Natural killer cell (primary cell): ENCODE data around the gene PLXNB1. TPM values are rescaled to one million over a fixed set of nuclear protein-coding genes. Genes with fewer than 3 reads are reported as not detected.

ENCODE experiments used
- ATAC-seq, 3 donors: fragments of 150-1000 bp in 2 of 3; fragments of 200-7000 bp in 1 of 3; cut with Tn5 transposase; 1 replicate in 1 of 3; 2 replicates in 2 of 3; pipeline ENCODE4 v1.10.0; 2021; ENCODE audit warnings: mild to moderate bottlenecking in 2 of 3, moderate library complexity in 2 of 3
- DNase-seq, 2 donors: peaks; one replicate each; pipeline versions ENCODE4 v3.0.0 to v3.0.0-alpha.2; 2013 to 2021; ENCODE audit warnings: mixed read lengths in 1 of 2
- H3K27ac ChIP-seq: one replicate; pipeline ENCODE4 v1.5.1; 2013; ENCODE audit warnings: mild to moderate bottlenecking, low read length
- H3K27me3 ChIP-seq: one replicate; pipeline ENCODE4 v1.6.1; 2013; ENCODE audit warnings: low read length; ENCODE audit not compliant: control insufficient read depth, insufficient read depth
- H3K36me3 ChIP-seq: one replicate; pipeline ENCODE4 v1.6.1; 2013; ENCODE audit warnings: low read length; ENCODE audit not compliant: control insufficient read depth, insufficient read depth
- H3K4me1 ChIP-seq: one replicate; pipeline ENCODE4 v1.6.1; 2013; ENCODE audit warnings: low read length; ENCODE audit not compliant: control insufficient read depth, insufficient read depth
- H3K4me3 ChIP-seq: one replicate; pipeline ENCODE4 v1.5.1; 2013; ENCODE audit warnings: low read length
- H3K9me3 ChIP-seq: one replicate; pipeline ENCODE4 v1.6.1; 2013; ENCODE audit warnings: low read length; ENCODE audit not compliant: control insufficient read depth, insufficient read depth
- H3K27ac Mint-ChIP-seq, 2 donors: one replicate each; pipeline ENCODE4 v1.8.0; 2022; ENCODE audit warnings: mild to moderate bottlenecking in 2 of 2, mixed read lengths in 2 of 2, moderate library complexity in 1 of 2
- H3K27me3 Mint-ChIP-seq, 2 donors: one replicate each; pipeline ENCODE4 v1.8.0; 2022; ENCODE audit warnings: low read depth in 2 of 2, mixed read lengths in 2 of 2
- H3K36me3 Mint-ChIP-seq: one replicate; pipeline ENCODE4 v1.8.0; 2022; ENCODE audit warnings: mixed read lengths
- H3K4me1 Mint-ChIP-seq, 2 donors: one replicate each; pipeline ENCODE4 v1.8.0; 2022; ENCODE audit warnings: mixed read lengths in 2 of 2
- H3K4me3 Mint-ChIP-seq: one replicate; pipeline ENCODE4 v1.8.0; 2022; ENCODE audit warnings: mild to moderate bottlenecking, moderate library complexity, mixed read lengths
- H3K9me3 Mint-ChIP-seq, 2 donors: one replicate each; pipeline ENCODE4 v1.8.0; 2022; ENCODE audit warnings: mixed read lengths in 2 of 2
- WGBS: methylation state at CpG from one replicate; pipeline ENCODE4 v1.1.7; 2013; ENCODE audit warnings: missing lambda C conversion rate; ENCODE audit not compliant: insufficient coverage; 5-methylcytosine and 5-hydroxymethylcytosine counted together
- intact Hi-C: fragments of 100-400 bp; cut with micrococcal nuclease; formaldehyde crosslinking; loops from one replicate; pipeline ENCODE4 v1.14.2; 2022
- total RNA-seq, 4 donors: library from RNA; stranded (reverse); fragments of 120-200 nt in 1 of 4; gene quantifications; one replicate each; pipeline versions ENCODE4 v1.2.3 to v1.2.4, GENCODE V29; 2013 to 2022
- TF ChIP-seq, protein P1 (sequence below): fragments of 200-600 bp; IDR thresholded peaks from one replicate; pipeline ENCODE4 v1.8.0; 2022; ENCODE audit warnings: antibody characterized with exemption

PLXNB1 gene
- total RNA-seq, 3 donors from 2014 or later (not counting 1 experiment from before 2014, with no cell fraction given): 4.3 to 5.0 (median 4.4) TPM

GRCh38 chr3:48423241-48423882 is 6.5 kb downstream of the PLXNB1 start:
- H3K4me1 Mint-ChIP-seq: peaks cover 0 to 15% of the 10 kb centered on the region in 2 donors
- no peaks in the 10 kb centered on the region for H3K9me3 Mint-ChIP-seq
- H3K27ac Mint-ChIP-seq: no peak overlapping the region
- Histone ChIP-seq H3K4me3 (no peak overlapping the region), H3K9me3 (no peaks in the 10 kb centered on the region), H3K36me3 (no peaks in the 10 kb centered on the region), H3K4me1 (no peaks in the 10 kb centered on the region), H3K27me3 (no peaks in the 10 kb centered on the region), H3K27ac (no peak overlapping the region)
- DNase-seq (no peak), ATAC-seq (no peak)
- intact Hi-C loops: no loop called here
- 92% methylated on average over 25 of the region's 25 CpGs for WGBS
- H3K4me3 Mint-ChIP-seq: no peak overlapping the region
- H3K27me3 Mint-ChIP-seq: peaks cover 0 to 5% of the 10 kb centered on the region in 2 donors
- no peaks in the 10 kb centered on the region for H3K36me3 Mint-ChIP-seq
- TF ChIP-seq, protein P1, sequence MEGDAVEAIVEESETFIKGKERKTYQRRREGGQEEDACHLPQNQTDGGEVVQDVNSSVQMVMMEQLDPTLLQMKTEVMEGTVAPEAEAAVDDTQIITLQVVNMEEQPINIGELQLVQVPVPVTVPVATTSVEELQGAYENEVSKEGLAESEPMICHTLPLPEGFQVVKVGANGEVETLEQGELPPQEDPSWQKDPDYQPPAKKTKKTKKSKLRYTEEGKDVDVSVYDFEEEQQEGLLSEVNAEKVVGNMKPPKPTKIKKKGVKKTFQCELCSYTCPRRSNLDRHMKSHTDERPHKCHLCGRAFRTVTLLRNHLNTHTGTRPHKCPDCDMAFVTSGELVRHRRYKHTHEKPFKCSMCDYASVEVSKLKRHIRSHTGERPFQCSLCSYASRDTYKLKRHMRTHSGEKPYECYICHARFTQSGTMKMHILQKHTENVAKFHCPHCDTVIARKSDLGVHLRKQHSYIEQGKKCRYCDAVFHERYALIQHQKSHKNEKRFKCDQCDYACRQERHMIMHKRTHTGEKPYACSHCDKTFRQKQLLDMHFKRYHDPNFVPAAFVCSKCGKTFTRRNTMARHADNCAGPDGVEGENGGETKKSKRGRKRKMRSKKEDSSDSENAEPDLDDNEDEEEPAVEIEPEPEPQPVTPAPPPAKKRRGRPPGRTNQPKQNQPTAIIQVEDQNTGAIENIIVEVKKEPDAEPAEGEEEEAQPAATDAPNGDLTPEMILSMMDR: no peak

- Mint-ChIP-seq H3K9me3 (no peaks in the 10 kb centered on the region), H3K36me3 (no peaks in the 10 kb centered on the region), H3K4me1 (peaks cover 0 to 8% of the 10 kb centered on the region in 2 donors), H3K4me3 (no peak overlapping the region), H3K27ac (no peak overlapping the region), H3K27me3 (peaks cover 0 to 3% of the 10 kb centered on the region in 2 donors)
- Histone ChIP-seq H3K4me3 (no peak overlapping the region), H3K9me3 (no peaks in the 10 kb centered on the region), H3K27ac (no peak overlapping the region), H3K27me3 (no peaks in the 10 kb centered on the region), H3K36me3 (no peaks in the 10 kb centered on the region), H3K4me1 (no peaks in the 10 kb centered on the region)
- 85% methylated on average over 8 of the region's 8 CpGs for WGBS
- DNase-seq (no peak), ATAC-seq (no peak)
- intact Hi-C loops: no loop called here
- TF ChIP-seq, protein P1: no peak
Measured at GRCh38 chr3:48422681-48423080, 7.2 kb downstream of the PLXNB1 start.

DNA sequence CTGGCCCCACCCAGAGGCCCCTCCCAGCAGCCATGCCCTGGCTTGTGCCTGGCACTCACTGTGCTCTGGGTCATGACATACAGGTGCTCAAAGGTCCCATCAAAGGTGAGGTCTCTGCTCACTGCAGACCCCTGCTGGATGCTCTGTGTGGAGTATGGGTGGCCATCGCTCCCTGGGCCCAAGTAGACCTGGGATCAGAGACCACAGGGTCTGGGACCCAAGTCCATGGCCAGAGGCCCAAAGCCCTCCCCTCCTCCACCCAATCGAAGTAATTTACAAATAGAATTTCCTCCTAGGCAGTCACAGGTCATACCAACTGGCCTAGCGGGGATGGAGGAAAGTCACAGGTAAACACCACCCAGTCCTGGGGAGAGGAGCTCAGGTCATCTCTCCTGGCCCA is 7.6 kb downstream of the PLXNB1 start:
- ATAC-seq: no peak

More for the DNA sequence above, 7.6 kb downstream of the PLXNB1 start:
- Histone ChIP-seq H3K36me3 (no peaks in the 10 kb centered on the region), H3K9me3 (no peaks in the 10 kb centered on the region), H3K27ac (no peak overlapping the region), H3K4me3 (no peak overlapping the region), H3K4me1 (no peaks in the 10 kb centered on the region), H3K27me3 (no peaks in the 10 kb centered on the region)
- Mint-ChIP-seq H3K27me3 (no peaks in the 10 kb centered on the region), H3K9me3 (no peaks in the 10 kb centered on the region), H3K36me3 (no peaks in the 10 kb centered on the region), H3K4me1 (peaks cover 0 to 4% of the 10 kb centered on the region in 2 donors), H3K27ac (no peak overlapping the region), H3K4me3 (no peak overlapping the region)
- TF ChIP-seq, protein P1: no peak
- intact Hi-C loops: no loop called here
- DNase-seq: no peak
- WGBS: 86% methylated on average over 2 of the region's 3 CpGs
